C4-2B (cell line): ENCODE results near the gene D2HGDH.

Source experiments
- ZFX ChIP-seq: fragments of 450-650 bp; IDR thresholded peaks from 2 replicates; pipeline ENCODE4 v1.6.1; 2017
- TF ChIP-seq, protein P1 (sequence below): fragments of 450-650 bp; conservative IDR thresholded peaks from 2 replicates; pipeline ENCODE4 v1.5.1; 2017; ENCODE audit warnings: mild to moderate bottlenecking

DNA sequence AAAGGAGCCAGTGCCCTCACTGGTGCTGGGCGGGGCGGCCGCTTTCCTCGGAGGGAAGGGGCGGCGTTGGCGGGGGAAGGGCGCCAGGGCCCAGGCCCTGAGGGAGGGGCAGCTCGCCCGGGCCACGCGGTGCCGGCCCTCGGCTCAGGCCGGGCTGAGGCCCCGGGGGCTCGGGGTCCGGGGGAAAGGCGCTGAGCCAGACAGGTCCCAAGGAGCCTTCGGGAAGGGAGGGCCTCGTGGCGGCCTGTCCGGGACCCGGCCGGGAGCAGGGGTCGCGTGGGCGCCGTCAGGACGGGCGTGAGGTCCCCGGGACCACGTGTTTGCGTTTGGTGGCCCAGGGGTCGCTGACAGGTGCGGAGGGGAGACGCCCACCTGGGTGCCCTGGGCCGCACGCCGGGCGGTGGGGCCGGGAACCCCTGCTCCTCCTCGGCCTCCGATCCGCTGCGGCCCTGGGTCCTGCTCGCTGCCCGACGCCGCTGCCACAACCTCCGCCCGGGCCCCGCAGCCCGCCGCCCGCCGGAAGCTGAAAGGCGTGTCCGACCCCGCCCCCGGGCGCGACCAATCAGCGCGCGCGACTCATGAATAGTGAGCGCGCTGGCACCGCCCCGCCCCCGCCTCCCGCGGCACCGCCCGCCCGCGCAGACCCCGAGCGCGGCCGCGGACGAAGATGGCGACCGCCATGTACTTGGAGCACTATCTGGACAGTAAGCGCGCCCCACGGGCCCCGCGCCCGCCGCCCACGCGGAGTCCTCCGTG lies 32.9 kb upstream of the D2HGDH start, which contains the start of gene ING5:
- TF ChIP-seq, protein P1, sequence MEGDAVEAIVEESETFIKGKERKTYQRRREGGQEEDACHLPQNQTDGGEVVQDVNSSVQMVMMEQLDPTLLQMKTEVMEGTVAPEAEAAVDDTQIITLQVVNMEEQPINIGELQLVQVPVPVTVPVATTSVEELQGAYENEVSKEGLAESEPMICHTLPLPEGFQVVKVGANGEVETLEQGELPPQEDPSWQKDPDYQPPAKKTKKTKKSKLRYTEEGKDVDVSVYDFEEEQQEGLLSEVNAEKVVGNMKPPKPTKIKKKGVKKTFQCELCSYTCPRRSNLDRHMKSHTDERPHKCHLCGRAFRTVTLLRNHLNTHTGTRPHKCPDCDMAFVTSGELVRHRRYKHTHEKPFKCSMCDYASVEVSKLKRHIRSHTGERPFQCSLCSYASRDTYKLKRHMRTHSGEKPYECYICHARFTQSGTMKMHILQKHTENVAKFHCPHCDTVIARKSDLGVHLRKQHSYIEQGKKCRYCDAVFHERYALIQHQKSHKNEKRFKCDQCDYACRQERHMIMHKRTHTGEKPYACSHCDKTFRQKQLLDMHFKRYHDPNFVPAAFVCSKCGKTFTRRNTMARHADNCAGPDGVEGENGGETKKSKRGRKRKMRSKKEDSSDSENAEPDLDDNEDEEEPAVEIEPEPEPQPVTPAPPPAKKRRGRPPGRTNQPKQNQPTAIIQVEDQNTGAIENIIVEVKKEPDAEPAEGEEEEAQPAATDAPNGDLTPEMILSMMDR: peak; percentile 21; the same call in 1 of the 2 replicates
- peak; percentile 85 for TF ChIP-seq ZFX
